Stimulated activated CD4-positive, alpha-beta T cell treated with anti-CD3 and anti-CD28 coated beads, Interleukin-2, amount 100 ng/mL, for 24 hours (primary cell): Measurements from ENCODE around the gene OR5K1.

Experiments used
- DNase-seq, 2 donors: peaks; one replicate each; pipeline ENCODE4 v3.0.0-alpha.2; 2020

Gene OR5K1

DNA sequence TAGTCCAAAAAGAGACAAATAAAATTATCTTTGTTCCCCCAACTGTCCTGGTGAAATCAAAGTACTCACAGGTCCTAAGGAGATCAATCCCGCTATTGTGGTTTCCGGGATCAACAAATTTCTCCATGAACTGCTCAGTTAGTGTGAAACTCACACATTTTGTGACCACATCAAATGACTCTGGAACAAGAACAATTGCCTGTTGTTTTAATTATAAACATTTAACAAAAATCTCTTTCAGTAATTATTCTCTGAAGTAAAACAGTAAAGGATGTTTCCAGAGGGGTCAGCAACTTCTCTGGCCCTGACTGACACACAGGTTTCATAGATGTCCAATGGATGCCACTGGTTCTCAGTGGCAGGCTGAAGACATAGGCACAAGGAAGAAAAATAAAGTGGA, 55.8 kb downstream of the OR5K1 start:
- DNase-seq = no peak

DNA sequence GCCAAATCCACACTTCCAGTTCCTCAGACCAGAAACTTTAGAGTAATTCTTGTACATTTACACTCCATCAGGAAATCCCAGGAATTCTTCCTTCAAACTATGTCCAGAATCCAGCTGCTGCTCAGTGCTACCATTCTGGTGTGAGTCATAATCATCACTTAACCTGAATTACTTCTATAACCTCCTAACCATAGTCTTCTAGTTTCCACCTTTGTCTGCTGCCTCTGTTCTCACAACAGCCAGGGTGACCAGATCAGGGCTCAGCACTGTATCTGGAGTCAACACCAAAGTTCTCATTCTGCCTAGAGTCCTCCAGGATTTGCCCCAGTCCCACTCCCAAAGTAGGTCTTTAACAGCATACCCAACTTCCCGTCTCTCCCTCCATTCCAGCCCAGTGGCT, 56.4 kb downstream of the OR5K1 start:
- DNase-seq = no peak

- DNase-seq = peak; percentile 60 to 67
These were observed 59.0 kb downstream of the OR5K1 start for GRCh38 chr3:98521897-98522543.
